OCI-LY7 (cell line): ENCODE data around the gene KCNA1. TPM values are rescaled to one million over a fixed set of nuclear protein-coding genes. Genes with fewer than 3 reads are reported as not detected.

ENCODE experiments used
- Bru-seq: library from RNA; stranded (reverse); fragments of 400-500 nt; gene quantifications from one replicate; lab custom pipeline; 2021; lab: Mats Ljungman, UMichigan
- BruChase-seq, 2 experiments: library from RNA; stranded (reverse); fragments of 400-500 nt; gene quantifications; one replicate each; lab custom pipeline; 2021; lab: Mats Ljungman, UMichigan
- BruUV-seq: library from RNA; stranded (reverse); fragments of 400-500 nt; replicated peaks from 2 replicates; lab custom pipeline; 2021; lab: Mats Ljungman, UMichigan
- CTCF ChIA-PET: fragments of 300-600 bp; sonication (Branson Sonifier 250); formaldehyde crosslinking; loops from one replicate; lab custom pipeline; 2022; ENCODE audit warnings: antibody characterized with exemption; ENCODE audit not compliant: unreplicated experiment; lab: Charles Lee
- POLR2A ChIA-PET: fragments of 300-600 bp; sonication (Branson Sonifier 250); formaldehyde crosslinking; loops from one replicate; lab custom pipeline; 2022; ENCODE audit warnings: antibody characterized with exemption; lab: Charles Lee
- DNase-seq: peaks from one replicate; pipeline ENCODE4 v3.0.0-alpha.2; 2015; ENCODE audit warnings: low spot score
- H2AFZ ChIP-seq: fragments of 200-600 bp; sonication (generic), shearing (Covaris generic); 2 replicates; pipeline ENCODE4 v1.6.1; 2014; ENCODE audit warnings: mild to moderate bottlenecking, antibody characterized with exemption, low read length, moderate library complexity
- H3K27ac ChIP-seq: fragments of 200-600 bp; sonication (generic); 2 replicates; pipeline ENCODE4 v1.5.1; 2014; ENCODE audit warnings: mixed run types, low read depth, mild to moderate bottlenecking, moderate library complexity, low read length, inconsistent platforms; ENCODE audit not compliant: poor library complexity, severe bottlenecking
- H3K36me3 ChIP-seq: fragments of 200-600 bp; sonication (generic); 2 replicates; pipeline ENCODE4 v1.6.1; 2014; ENCODE audit warnings: mild to moderate bottlenecking, antibody characterized with exemption, low read length, moderate library complexity, mixed read lengths; ENCODE audit not compliant: insufficient read depth
- H3K4me1 ChIP-seq: fragments of 200-600 bp; sonication (generic); 2 replicates; pipeline ENCODE4 v1.5.1; 2014; ENCODE audit warnings: mild to moderate bottlenecking, low read length; ENCODE audit not compliant: insufficient read depth, poor library complexity, severe bottlenecking
- H3K4me2 ChIP-seq: fragments of 200-600 bp; sonication (generic); 2 replicates; pipeline ENCODE4 v1.6.1; 2014; ENCODE audit warnings: mild to moderate bottlenecking, low read length
- H3K4me3 ChIP-seq: fragments of 200-600 bp; sonication (generic); 2 replicates; pipeline ENCODE4 v1.5.1; 2014; ENCODE audit warnings: mild to moderate bottlenecking, low read depth, low read length; ENCODE audit not compliant: poor library complexity, severe bottlenecking
- H3K79me2 ChIP-seq: fragments of 200-600 bp; sonication (generic); 2 replicates; pipeline ENCODE4 v1.6.1; 2016; ENCODE audit warnings: low read depth, mild to moderate bottlenecking, low read length, moderate library complexity, mixed read lengths; ENCODE audit not compliant: insufficient read depth
- H3K9me2 ChIP-seq: fragments of 200-600 bp; sonication (generic); 2 replicates; pipeline ENCODE4 v1.6.1; 2016; ENCODE audit warnings: mild to moderate bottlenecking, low read length, mixed read lengths; ENCODE audit not compliant: insufficient read depth
- H3K9me3 ChIP-seq: fragments of 200-600 bp; sonication (generic); 2 replicates; pipeline ENCODE4 v1.6.1; 2014; ENCODE audit warnings: mild to moderate bottlenecking, mixed run types, low read length, mixed read lengths
- H4K20me1 ChIP-seq: fragments of 200-600 bp; sonication (generic); 2 replicates; pipeline ENCODE4 v1.6.1; 2014; ENCODE audit warnings: mild to moderate bottlenecking, antibody characterized with exemption, low read length, moderate library complexity, mixed read lengths; ENCODE audit not compliant: insufficient read depth
- EZH2phosphoT487 ChIP-seq: fragments of 200-600 bp; sonication (generic); IDR thresholded peaks from 2 replicates; pipeline ENCODE4 v1.6.1; 2018; ENCODE audit warnings: low read depth, borderline replicate concordance, mild to moderate bottlenecking, mixed run types, antibody characterized with exemption, low read length, moderate library complexity, mixed read lengths
- intact Hi-C: fragments of 100-400 bp; cut with micrococcal nuclease; formaldehyde crosslinking; loops from one replicate; pipeline ENCODE4 v1.10.0; 2022; ENCODE audit not compliant: unreplicated experiment
- long read RNA-seq: library from polyadenylated mRNA; stranded (forward); transcript quantifications from one replicate; pipeline ENCODE4 v2.0.0, GENCODE V29; 2022
- total RNA-seq, 2 experiments: library from RNA; depleted of rRNA in 1 of 2; stranded (reverse); fragments of >200 nt in 1 of 2; shearing (Covaris generic) in 1 of 2; gene quantifications; 2 replicates each; pipeline ENCODE4 v1.2.3, GENCODE V29; 2014 to 2022
- TF ChIP-seq, protein P1 (sequence below): fragments of 200-600 bp; sonication (generic); conservative IDR thresholded peaks from 2 replicates; pipeline ENCODE4 v1.5.1; 2014; ENCODE audit warnings: mild to moderate bottlenecking, antibody characterized with exemption, low read length, moderate library complexity, mixed read lengths

Gene KCNA1
- total RNA-seq (2014; rRNA removed; shearing (Covaris generic)) (not detected in 2 replicates), total RNA-seq (2022) (not detected in 2 replicates), Bru-seq, nascent RNA (not detected), BruChase-seq, experiment 1, labeled RNA remaining after a 6-hour chase (not detected), BruChase-seq, experiment 2, labeled RNA remaining after a 2-hour chase (not detected)
- long read RNA-seq = 0 reads

DNA sequence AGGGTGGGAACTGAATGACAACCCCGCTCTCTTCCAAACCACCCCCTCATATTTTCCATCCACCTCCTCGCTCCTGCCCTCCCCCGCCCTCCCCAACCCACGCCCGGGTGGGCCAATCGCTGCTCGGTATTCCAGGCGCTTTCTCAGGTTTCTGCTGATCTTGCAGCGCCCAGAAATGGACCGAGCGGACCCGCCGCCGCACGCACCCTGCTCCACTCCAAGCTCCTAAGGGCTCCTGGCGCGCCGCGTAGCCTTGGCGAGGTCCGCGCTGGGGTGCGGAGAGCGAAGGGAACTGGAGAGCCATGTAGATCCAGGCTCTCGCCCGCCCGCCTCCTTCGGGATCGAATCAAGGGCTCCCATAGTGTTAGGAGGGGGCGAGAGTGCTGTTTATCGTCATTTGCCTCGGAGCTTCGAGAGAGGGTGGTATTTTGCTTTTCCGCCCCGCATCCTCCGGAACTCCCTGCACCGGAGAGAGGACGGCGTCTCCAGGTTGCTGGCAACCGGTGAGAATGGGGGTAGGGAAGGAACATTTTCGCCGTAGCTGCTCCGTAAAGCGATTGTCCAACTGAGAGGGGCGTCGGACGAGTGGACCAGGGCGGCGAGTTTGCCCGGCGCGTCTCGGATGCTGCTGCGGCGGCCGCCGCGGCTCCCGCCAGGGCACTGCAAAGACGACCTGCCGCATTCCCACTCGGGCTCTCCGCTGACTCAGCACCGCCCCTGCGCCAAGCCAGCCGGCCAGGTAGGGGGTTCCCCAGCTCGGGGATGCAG lies at the start of gene KCNA1:
Gene KCNA1 (plus strand): TSS at position 172 of the 768 bp plus-strand sequence. CDS start 1,474 bp downstream, outside the sequence.
- Histone ChIP-seq H3K36me3 (no peaks in the 10 kb centered on the region), H3K79me2 (no peaks in the 10 kb centered on the region), H3K9me3 (no peaks in the 10 kb centered on the region), H4K20me1 (no peaks in the 10 kb centered on the region), H2AFZ (no peak within 1 kb of the TSS), H3K27ac (no peak within 1 kb of the TSS), H3K9me2 (no peaks in the 10 kb centered on the region), H3K4me3 (no peak within 1 kb of the TSS), H3K4me2 (no peak within 1 kb of the TSS), H3K4me1 (no peaks in the 10 kb centered on the region)
- CTCF ChIA-PET = no interaction called here
- TF ChIP-seq, protein P1, sequence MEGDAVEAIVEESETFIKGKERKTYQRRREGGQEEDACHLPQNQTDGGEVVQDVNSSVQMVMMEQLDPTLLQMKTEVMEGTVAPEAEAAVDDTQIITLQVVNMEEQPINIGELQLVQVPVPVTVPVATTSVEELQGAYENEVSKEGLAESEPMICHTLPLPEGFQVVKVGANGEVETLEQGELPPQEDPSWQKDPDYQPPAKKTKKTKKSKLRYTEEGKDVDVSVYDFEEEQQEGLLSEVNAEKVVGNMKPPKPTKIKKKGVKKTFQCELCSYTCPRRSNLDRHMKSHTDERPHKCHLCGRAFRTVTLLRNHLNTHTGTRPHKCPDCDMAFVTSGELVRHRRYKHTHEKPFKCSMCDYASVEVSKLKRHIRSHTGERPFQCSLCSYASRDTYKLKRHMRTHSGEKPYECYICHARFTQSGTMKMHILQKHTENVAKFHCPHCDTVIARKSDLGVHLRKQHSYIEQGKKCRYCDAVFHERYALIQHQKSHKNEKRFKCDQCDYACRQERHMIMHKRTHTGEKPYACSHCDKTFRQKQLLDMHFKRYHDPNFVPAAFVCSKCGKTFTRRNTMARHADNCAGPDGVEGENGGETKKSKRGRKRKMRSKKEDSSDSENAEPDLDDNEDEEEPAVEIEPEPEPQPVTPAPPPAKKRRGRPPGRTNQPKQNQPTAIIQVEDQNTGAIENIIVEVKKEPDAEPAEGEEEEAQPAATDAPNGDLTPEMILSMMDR = no peak
- BruUV-seq = no TSS peak
- DNase-seq = no peak
- intact Hi-C loops = no loop called here
- POLR2A ChIA-PET = interaction anchor here (0.5 kb wide), 1 partner anchor 866 kb away, joined by 4 read pairs; no protein-coding TSS in a partner anchor

DNA sequence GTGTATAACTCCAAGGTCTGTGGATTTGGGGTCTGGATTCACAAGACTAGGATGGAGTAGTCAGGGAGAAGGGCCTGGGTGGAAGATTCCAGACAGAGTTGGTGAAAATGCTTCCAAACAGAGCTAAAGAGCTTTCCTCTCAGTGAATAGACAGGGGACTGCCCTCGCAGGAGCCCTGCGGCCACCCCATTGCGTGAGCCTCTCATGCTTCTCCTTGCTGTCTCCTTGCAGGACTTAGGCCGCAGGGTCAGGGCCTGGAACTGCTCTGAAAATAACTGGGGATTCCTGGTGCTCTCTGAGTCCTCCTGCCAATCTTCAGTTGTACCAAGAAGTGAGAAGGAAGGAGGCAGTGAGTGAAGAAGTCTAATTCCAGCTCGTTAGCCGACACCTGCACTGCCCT lies 49.0 kb upstream of the KCNA1 start:
- no peak for DNase-seq
- no peaks in the 10 kb centered on the region for H3K9me2 ChIP-seq
- no peak overlapping the region for H3K4me2 ChIP-seq
- H3K36me3 ChIP-seq = no peaks in the 10 kb centered on the region
- no peak overlapping the region for H3K4me3 ChIP-seq
- H4K20me1 ChIP-seq = no peaks in the 10 kb centered on the region
- no peak overlapping the region for H3K27ac ChIP-seq
- intact Hi-C loops = no loop called here
- ChIA-PET POLR2A (no interaction called here), CTCF (no interaction called here)
- no peaks in the 10 kb centered on the region for H3K9me3 ChIP-seq
- no peak overlapping the region for H2AFZ ChIP-seq
- H3K4me1 ChIP-seq = peaks cover 15% of the 10 kb centered on the region
- TF ChIP-seq EZH2phosphoT487 = no peak
- TF ChIP-seq, protein P1 = no peak
- no TSS peak for BruUV-seq
- no peaks in the 10 kb centered on the region for H3K79me2 ChIP-seq

DNA sequence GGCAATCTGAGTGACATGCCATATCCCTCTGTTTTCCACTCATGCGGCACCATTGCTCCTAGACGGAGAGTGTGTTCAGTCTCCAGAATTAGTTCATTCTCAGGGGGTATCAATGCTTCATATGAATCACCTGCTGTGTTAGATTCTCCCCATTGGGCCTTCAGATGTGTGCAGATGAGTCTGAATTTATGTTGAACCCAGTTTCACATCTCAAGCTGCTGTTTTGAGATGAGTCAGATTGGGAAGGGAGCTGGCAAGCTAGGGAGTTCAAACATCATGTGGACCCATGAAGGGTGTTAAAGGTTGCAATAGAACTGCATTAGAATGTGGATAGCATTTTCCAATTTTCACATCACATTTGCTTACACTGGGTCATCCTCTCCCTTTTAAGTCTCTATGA lies 46.9 kb upstream of the KCNA1 start:
- Histone ChIP-seq H3K79me2 (no peaks in the 10 kb centered on the region), H3K9me3 (no peaks in the 10 kb centered on the region), H3K4me3 (no peak overlapping the region), H3K4me2 (no peak overlapping the region), H3K9me2 (no peaks in the 10 kb centered on the region), H2AFZ (no peak overlapping the region), H3K27ac (no peak overlapping the region), H3K36me3 (no peaks in the 10 kb centered on the region), H3K4me1 (peaks cover 3% of the 10 kb centered on the region), H4K20me1 (no peaks in the 10 kb centered on the region)
- intact Hi-C loops = no loop called here
- ChIA-PET POLR2A (interaction anchor here (0.6 kb wide), 1 partner anchor 1406 kb away, joined by 5 read pairs; no protein-coding TSS in a partner anchor), CTCF (no interaction called here)
- TF ChIP-seq, protein P1 = no peak
- TF ChIP-seq EZH2phosphoT487 = no peak
- BruUV-seq = no TSS peak
- DNase-seq = no peak
